ENCODE results near the gene SLC26A8. TPM values are rescaled to one million over a fixed set of nuclear protein-coding genes. Genes with fewer than 3 reads are reported as not detected.

The SLC26A8 gene
- total RNA-seq, 1 experiment from 2014 or later: 0.09 TPM

DNA sequence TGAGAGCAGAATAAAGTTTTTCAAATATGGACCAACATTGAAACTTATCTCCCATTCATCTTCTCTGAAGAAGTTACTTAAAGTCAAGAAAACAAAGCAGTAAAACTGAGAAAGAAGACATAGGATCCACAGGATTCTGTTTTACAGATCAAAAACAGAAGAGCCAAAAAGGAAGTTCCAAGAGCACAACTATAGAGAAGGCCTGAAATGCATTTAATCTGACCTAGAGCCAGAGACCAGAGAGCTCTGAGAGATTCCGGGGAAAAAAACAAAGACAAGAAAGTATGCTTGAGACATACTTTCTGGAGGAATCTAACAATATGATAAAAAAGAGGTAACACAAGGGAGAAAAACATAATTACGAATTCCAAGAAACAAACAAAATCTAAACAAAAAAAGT is 129.7 kb downstream of the SLC26A8 start:
- H3K14ac ChIP-seq (ENCODE audit: insufficient read depth, low read length): no peak overlapping the region
- 0 out of 2 replicates have a peak, but pooled peaks cover 7% of the 10 kb centered on the region for H3K4me1 ChIP-seq (ENCODE audit: insufficient read depth, low read length)
- Mint-ChIP-seq H3K9me3 (no peaks in the 10 kb centered on the region), H3K4me1 (peaks cover 22 to 30% of the 10 kb centered on the region in 2 experiments), H3K36me3 (ENCODE audit: insufficient read depth in 1 of 3, low read depth in 3 of 3) (peaks cover 9 to 29% (median 21%) of the 10 kb centered on the region in 3 experiments; a peak in 6 of 7 replicates), H3K27ac (peak overlapping the region; percentile 12 to 86 (median 74); a peak in 5 of 7 replicates), H3K4me3 (no peak overlapping the region; a peak in 1 of 5 replicates), H3K27me3 (ENCODE audit: low read depth) (no peaks in the 10 kb centered on the region; the same call in 1 of the 2 replicates)
- DNase-seq: no peak
- H3K9ac ChIP-seq (ENCODE audit: extremely low read depth, insufficient read length, low read length): no peak overlapping the region
- no peak overlapping the region for H3K27ac ChIP-seq (ENCODE audit: insufficient read length, low read depth, low read length)
- H2BK120ac ChIP-seq (ENCODE audit: low read depth, low read length, poor library complexity, severe bottlenecking): no peak overlapping the region
- no peak overlapping the region for H4K5ac ChIP-seq (ENCODE audit: insufficient read length, low read depth, low read length)
- no peaks in the 10 kb centered on the region for H3K9me3 ChIP-seq (ENCODE audit: control insufficient read depth, low read depth, low read length)
- no peak overlapping the region for H3K23ac ChIP-seq (ENCODE audit: insufficient read length, low read depth, low read length)
- H3K79me1 ChIP-seq (ENCODE audit: insufficient read depth, low read depth, low read length, poor library complexity, severe bottlenecking): peaks cover 6% of the 10 kb centered on the region
- H2AK5ac ChIP-seq (ENCODE audit: insufficient read length, low read length): no peak overlapping the region
- no peak overlapping the region for H2BK15ac ChIP-seq (ENCODE audit: low read depth, low read length)
- peaks cover 16% of the 10 kb centered on the region; the same call in 1 of the 2 replicates for H3K79me2 ChIP-seq (ENCODE audit: insufficient read depth, low read length)
- H3K56ac ChIP-seq (ENCODE audit: insufficient read length, low read depth, low read length): no peak overlapping the region
- no peak overlapping the region for H2BK12ac ChIP-seq (ENCODE audit: insufficient read length, low read depth, low read length)
- no peak overlapping the region for H2BK5ac ChIP-seq (ENCODE audit: insufficient read length, low read length)
- H4K91ac ChIP-seq (ENCODE audit: insufficient read length, low read depth, low read length): no peak overlapping the region
- TF ChIP-seq, protein P1, sequence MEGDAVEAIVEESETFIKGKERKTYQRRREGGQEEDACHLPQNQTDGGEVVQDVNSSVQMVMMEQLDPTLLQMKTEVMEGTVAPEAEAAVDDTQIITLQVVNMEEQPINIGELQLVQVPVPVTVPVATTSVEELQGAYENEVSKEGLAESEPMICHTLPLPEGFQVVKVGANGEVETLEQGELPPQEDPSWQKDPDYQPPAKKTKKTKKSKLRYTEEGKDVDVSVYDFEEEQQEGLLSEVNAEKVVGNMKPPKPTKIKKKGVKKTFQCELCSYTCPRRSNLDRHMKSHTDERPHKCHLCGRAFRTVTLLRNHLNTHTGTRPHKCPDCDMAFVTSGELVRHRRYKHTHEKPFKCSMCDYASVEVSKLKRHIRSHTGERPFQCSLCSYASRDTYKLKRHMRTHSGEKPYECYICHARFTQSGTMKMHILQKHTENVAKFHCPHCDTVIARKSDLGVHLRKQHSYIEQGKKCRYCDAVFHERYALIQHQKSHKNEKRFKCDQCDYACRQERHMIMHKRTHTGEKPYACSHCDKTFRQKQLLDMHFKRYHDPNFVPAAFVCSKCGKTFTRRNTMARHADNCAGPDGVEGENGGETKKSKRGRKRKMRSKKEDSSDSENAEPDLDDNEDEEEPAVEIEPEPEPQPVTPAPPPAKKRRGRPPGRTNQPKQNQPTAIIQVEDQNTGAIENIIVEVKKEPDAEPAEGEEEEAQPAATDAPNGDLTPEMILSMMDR (conservative IDR thresholded peaks at IDR 0.05): no peak
- no peak overlapping the region for H3K18ac ChIP-seq (ENCODE audit: insufficient read length, low read depth, low read length)
- H4K8ac ChIP-seq (replicated peaks; ENCODE audit: insufficient read length, low read depth, low read length): no peak overlapping the region
- no peaks in the 10 kb centered on the region for H4K20me1 ChIP-seq (ENCODE audit: control insufficient read depth, insufficient read depth, insufficient read length)
- no peak overlapping the region for H3K4me2 ChIP-seq (ENCODE audit: insufficient read depth, insufficient read length, low read length)
- H3T11ph ChIP-seq (ENCODE audit: low read length): no peak overlapping the region
- WGBS (ENCODE audit: extremely low coverage, insufficient read length, low lambda C conversion rate): no CpG with 5 or more reads among the region's 2 CpGs
- H3K23me2 ChIP-seq (ENCODE audit: insufficient read length, low read depth, low read length, poor library complexity, severe bottlenecking): no peaks in the 10 kb centered on the region
- no peaks in the 10 kb centered on the region for H3K27me3 ChIP-seq (ENCODE audit: insufficient read depth, low read length)
- no peak overlapping the region for H2BK20ac ChIP-seq (ENCODE audit: low read depth, low read length, poor library complexity, severe bottlenecking)
- H3K4ac ChIP-seq (ENCODE audit: low read depth, low read length): no peak overlapping the region
- H2AFZ ChIP-seq (ENCODE audit: low read length): no peak overlapping the region

Other genes starting within 250 kb of the SLC26A8 start
- gene CLPSL2, start 248.0 kb downstream of the SLC26A8 start, total RNA-seq (2021): 4.4 and 6.0 TPM in 2 replicates
- gene CLPSL1, start 243.6 kb downstream of the SLC26A8 start, total RNA-seq (2021): not detected in 2 replicates
- gene CLPS, start 227.3 kb downstream of the SLC26A8 start, total RNA-seq (2021): not detected in 2 replicates
- gene LHFPL5, start 219.3 kb downstream of the SLC26A8 start, total RNA-seq (2021): not detected in 2 replicates
- gene SRPK1, start 103.5 kb downstream of the SLC26A8 start, total RNA-seq (2021): 91.0 and 93.2 TPM in 2 replicates
- gene MAPK14, start 3.2 kb upstream of the SLC26A8 start, total RNA-seq (2021): 32.4 and 40.5 TPM in 2 replicates
- 18.9 and 19.2 TPM in 2 replicates for gene MAPK13, start 105.9 kb upstream of the SLC26A8 start, total RNA-seq (2021)
- 43.4 and 45.9 TPM in 2 replicates for gene BRPF3, start 172.1 kb upstream of the SLC26A8 start, total RNA-seq (2021)
- 0.09 TPM in 1 of 2 replicates, not detected in the other for gene PNPLA1, start 245.4 kb upstream of the SLC26A8 start, total RNA-seq (2021)